PC-3 (cell line): ENCODE measurements around the gene TTC23L.

ENCODE experiments used
- CTCF ChIP-seq: fragments of 300-600 bp; sonication (generic); conservative IDR thresholded peaks from 2 replicates; pipeline ENCODE4 v1.5.1; 2017; ENCODE audit warnings: antibody characterized with exemption, low read depth, mild to moderate bottlenecking, low read length
- EZH2 ChIP-seq: fragments of 300-600 bp; sonication (generic); IDR thresholded peaks from one replicate; pipeline ENCODE4 v1.6.1; 2017; ENCODE audit warnings: antibody characterized with exemption, mild to moderate bottlenecking, low read length; ENCODE audit not compliant: unreplicated experiment

DNA sequence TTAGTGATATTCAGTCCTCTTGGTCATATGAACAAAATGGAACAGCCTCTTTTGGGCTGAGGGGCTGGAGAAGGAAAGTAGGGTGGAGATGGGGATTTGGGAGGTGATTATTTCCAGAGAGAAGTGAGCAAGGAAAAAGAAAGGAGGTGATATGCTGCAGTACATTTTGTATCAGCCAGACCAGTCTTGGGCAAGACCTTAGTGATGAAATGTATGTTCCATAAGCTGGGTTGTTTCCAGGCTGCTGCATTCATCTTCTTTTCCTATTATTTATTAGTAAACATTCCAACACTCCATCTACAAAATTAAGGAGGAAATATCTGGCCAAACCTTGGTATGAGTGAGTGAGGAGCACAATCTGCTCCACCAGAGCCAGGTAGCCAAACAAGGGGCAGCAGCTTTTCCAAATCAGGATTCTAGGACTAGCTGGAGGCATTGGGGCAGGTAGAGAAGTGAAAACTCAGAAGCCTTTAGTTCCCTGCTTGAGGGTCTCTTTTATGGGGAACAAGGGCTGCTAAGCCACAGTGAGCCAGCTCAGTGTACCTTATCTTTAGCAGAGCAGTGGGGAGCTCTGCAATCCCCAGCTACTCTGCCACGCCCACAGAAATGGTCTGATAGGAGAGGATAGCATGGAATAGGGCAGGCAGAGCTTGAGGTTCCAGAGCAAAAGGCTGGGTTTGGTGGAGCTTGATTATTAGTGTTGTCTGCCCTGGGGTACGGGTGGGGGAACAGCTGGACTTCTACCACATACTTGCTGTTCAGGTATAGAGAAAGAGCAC lies 56.9 kb downstream of the TTC23L start:
- TF ChIP-seq CTCF (no peak), EZH2 (no peak)
